NCI-H345 (cell line): ENCODE results near the gene KXD1.
"Not testable (repeated sequence)": the region's sequence is repeated elsewhere in the genome, so short reads cannot be mapped to it uniquely, and the experiment has no call there.

Source experiments
- DNase-seq: peaks from one replicate; lab custom pipeline; 2025; lab: John Stamatoyannopoulos, UW

KXD1 gene

DNA sequence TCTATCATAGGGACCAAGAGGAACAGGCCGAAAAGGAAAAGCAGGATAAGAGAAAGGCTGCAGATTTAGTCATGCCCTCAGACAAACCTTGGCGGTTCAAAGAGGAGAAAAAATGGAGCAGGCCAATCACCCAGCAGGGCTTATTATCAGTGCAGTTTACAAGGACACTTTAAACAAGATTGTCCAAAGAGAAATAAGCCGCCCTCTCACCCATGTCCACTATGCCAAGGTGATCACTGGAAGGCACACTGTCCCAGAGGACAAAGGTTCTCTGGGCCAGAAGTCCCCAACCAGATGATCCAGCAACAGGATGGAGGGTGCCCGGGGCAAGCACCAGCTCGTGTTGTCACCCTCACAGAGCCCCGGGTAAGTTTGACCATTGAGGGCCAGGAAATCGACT lies 22.6 kb downstream of the KXD1 start:
- no peak for DNase-seq

DNA sequence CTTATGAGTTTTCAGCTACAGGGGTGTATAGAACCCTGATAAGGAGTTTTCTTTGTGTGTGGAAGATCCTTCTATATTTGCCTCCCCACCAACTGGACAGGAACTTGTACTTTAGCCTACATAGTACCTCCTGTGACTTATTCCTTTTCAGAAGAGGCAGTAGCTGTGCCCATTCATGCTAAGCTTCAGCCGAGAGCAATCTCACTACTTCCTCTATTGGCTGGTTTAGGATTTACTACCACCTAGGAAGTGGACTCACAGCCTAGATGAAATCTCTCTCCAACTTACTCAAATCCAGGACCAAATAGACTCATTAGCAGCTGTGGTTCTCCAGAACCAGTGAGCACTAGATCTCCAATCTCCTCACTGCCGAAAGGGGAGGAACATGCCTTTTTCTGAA lies 28.6 kb downstream of the KXD1 start:
- DNase-seq = no peak

DNA sequence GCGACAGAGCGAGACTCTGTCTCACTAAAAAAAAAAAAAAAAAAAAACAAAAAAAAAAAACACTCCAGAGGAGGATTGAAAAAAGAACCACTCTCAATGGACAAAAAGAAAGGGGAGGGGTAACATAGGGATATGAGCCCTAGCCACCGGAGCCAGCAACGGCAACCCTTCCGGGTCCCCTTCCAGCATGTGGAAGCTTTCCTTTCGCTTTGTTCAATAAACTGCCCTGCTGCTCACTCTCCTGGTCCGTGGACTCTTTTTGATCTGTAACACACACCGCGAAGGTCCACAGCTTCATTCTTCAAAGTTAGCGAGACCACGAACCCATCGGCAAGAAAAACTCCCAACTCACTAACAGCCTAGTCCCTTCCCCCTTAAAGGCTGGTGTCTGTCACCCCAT lies 29.9 kb downstream of the KXD1 start:
- DNase-seq = no peak

DNA sequence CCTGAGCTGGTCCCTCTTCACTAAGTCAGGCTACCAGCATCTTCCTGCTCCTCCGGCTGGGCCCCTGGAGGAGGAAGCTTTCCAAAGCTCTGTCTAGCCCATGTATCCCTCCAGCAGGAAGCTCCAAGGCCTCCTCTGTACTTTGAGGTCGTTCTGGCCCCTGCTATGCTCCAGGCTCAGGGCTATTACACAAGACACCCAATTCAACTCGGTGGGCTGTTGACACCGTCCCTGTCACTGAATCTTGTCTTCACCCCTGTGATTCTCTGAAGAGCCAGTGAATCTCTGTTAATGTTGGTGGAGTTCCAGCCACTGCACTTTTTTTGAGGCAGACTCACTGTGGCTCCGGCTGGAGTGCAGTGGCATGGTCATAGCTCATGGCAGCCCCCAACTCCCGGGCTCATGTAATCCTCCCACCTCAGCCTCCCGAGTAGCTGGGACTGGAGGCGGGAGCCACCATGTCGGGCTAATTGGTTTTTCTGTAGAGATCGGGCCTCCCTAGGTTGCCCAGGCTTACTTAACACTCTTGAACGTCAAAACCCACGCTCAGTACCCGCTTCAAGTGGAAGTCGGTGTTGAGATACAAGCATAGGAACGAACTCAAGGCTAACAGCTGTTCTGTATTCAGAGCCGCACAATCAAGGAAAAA lies 30.4 kb downstream of the KXD1 start:
- DNase-seq = no peak

DNA sequence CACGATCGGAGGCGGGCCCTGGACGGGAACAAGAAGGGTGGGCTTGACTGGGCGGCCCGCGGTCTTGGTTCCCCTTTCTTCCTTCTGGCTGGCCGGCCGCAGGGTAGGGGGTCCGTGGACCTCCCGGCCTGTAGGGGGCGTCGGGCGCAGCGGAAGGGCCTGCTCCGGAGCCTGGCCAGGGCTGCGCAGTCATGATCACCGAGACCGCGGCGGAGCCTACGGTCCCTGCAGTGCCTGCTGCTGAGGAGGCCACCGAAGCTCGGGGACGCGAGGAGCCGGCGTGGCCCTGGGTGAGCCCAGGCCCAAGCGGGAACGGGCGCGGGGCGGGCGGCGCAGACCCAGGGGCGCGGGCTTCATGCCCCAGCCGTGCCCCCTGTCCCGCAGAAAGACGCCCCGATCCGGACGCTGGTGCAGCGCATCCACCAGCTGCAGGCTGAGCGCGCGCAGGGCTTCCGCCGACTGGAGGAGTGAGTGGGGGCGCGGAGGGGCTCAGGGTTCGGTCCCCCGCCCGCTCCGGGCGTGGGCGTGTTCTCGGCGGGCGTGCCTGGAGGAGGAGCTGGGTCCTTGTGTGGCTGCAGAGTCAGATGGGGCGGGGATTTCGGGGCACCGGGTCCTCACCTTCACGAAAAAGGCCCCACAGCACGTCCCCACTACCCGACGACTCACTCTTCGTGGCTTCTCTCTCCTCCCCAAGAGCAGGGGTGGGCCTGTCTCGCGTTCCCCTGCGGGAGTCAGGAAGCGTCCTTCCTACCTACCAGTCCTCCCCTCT lies 31.1 kb downstream of the KXD1 start, which contains the start of gene REX1BD:
TSS of gene REX1BD (plus strand) at position 188 of the 769 bp plus-strand sequence. CDS start at position 192, 4 bp downstream.
- peak; percentile 81 for DNase-seq

DNA sequence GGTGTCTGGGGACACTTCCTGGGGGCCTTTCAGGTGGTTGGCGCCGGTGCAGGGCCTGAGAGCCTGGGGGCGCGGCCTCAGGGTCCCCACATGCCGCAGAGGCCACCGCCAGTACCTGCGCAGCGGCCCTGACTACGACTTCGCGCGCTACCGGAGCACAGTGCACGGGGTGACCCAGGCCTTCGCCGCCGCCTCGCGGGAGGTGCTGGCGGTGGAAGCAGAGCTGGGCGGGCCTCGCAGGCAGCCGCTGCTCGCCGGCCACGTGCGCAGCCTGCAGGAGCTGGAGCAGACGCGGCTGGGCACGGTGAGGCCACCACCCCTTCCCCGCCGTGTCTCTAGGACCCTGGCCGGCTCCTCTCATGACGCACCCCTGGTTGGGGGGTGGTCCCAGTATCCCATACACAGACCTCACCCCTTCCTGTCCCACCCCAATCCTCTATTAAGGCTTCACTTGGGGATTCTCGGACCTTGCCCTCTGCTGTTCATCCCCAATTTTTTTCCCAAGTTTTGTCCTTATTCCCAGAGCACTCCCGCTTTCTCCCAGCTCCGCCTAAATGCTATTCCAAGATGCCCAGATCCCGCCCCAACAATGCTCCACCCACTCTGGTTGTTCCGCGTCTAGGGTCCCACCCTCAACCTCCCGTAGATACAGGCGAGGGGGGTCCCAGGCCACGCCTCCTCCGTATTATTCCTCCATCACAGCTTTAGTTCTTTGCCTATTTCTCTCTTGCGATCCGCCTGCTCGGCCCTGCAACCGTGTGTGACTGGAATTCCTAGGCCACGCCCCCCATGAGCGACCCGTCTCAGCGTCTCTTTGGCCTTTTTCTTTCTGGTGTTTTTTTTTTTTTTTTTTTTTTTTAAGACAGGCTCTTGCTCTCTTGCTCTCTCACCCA lies 32.0 kb downstream of the KXD1 start:
- peak; percentile 87 for DNase-seq

DNA sequence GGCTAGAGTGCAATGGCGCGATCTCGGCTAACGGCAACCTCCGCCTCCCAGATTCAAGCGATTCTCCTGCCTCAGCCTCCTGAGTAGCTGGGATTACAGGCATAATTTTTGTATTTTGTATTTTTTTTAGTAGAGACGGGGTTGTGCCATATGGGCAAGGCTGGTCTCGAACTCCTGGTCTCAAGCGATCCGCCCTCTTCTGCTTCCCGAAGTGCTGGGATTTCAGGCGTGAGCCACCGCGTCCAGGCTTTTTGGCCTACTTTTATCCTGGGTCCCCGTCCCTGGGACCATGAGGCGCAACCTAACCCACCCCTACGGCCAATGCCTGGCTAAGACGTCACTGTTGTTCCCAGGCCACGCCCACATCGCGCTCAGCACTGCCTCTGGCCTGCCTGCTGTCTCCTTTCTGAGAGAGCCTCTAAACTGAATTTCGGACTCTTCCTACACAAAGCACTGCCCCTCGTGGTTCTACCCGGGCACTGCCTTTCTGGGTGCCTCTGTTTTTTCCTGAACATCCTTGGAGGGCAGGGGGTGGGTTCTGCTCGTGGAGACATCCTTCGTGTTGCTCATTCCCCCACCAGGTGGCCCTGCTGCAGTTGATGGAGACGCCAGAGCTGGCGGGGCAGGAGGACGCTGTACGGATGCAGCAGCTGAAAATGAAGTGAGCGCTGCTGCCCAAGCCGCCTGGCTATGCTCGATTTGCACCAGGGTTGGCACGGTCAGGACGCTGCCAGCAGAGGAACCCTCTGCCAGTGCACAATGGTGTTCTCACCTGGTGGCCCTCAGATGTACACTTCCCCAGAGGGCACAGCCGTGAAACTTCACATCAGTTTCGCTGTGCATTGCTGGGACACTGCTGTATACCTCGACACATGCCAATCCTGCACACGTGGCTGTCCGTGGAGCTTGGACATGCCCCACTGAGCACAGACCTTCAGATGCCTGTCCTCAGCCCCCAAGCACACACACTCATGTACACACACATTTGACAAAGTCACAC lies 32.9 kb downstream of the KXD1 start:
- DNase-seq = peak; percentile 94

DNA sequence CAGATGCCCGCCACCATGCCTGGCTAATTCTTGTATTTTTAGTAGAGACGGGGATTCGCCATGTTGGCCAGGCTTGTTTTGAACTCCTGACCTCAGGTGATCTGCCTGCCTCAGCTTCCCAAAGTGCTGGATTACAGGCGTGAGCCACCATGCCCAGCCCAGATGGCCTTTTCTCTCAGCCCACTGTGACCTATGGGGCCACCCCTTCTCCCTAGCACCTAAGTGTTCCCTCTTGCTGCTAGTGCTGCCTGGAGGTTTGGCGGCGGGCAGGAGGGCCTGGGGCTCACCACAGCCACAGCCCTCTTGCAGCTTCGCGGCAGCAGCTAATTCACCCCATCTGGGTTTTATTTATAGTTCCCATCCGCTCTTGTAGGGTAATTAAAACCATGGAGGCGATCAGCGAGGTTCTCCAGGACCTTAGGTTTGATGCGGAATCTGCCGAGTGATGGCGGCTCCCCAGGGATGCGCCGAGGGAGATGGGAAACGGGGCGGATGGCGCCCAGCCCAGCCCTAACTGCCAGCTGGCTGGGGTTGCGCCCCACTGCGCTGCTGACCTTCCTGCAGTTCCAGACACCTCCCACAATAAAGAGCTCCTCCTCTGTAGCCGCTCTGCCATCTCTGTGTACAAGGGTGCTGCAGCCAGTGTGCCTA lies 34.2 kb downstream of the KXD1 start:
- no peak for DNase-seq

DNA sequence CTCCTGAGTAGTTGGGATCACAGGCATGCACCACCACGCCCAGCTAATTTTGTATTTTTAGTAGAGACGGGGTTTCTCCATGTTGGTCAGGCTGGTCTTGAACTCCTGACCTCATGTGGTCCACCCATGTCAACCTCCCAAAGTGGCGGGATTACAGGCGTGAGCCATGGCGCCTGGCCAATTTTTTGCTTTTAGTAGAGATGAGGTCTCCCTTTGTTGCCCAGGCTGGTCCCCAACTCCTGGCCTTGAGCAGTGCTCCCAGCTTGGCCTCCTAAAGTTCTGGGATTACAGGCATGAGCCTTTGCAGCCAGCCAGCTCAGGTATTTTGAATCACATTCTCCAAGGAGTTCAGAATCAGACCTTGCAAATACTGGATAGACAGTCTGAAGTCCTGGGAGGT lies 35.1 kb downstream of the KXD1 start:
- not testable (repeated sequence) for DNase-seq

DNA sequence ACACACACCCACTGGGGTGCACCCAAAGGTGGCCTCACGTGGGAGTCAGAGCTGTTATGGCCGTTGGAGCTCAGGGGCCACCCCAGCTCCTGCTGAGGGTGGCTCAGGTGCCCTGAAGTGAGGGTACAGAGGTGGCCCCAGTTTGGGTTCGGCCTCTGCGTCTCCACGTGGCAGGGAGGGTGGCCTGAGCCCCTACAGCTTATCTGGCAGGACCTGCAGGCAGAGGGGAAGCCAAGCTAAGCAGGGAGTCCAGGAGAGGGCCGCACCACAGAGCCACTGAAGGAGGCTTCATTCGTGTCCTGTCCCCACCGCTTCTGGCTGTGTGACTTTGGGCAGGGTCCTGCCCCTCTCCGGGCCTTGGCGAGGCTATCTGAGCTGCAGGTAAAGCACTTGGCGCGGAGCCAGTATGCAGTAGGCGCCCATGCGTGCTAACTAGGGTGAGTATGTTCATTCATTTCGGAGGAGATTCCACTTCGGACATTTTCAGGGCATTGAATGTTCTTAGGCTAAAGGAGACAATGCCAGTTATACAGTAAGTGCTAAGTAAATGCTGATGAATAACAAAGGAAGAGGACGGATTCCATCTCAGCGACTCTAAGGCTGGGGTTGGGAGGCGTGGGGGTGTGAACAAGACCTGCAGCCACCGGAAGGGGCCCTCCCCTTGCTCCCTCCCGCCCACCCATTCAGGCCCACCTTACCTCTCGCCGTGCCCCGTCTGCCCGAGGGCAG lies 35.9 kb downstream of the KXD1 start:
- DNase-seq = no peak

DNA sequence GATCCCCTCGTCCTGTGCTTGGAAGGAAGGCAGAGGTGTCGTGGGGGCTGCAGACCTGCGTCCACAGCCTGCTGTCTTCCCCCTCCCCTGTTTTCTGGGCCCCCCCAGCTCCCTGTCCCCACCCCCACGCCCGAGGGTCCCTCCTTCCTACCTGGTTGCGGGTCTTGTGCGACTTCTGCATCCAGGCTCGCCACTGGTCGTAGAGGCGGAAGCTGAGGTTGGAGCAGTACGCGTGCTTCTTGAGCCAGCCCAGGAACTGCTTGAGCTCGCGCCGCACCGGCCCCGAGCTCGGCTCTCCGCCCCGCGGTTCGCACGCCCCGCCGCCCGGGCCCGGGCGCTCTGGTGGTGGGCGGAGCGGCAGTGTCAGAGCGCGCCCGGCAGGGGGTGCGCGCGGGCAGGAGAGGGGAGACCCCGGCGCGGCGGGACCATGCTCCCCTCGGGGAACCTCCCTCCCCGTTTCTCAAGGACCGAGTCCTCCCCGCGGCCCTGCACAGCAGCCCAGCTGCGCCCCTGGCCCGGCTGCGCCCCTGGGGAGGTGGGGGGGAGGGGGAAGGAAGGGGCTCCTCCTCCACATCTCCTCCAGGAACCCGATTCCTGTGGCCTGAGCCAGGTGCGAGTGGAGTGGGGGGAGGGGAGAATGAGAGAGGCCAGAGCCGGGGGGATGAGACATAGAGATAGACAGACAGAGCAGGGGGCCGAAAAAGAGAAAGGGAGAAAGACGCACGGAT lies 36.6 kb downstream of the KXD1 start:
- peak; percentile 46 for DNase-seq

DNA sequence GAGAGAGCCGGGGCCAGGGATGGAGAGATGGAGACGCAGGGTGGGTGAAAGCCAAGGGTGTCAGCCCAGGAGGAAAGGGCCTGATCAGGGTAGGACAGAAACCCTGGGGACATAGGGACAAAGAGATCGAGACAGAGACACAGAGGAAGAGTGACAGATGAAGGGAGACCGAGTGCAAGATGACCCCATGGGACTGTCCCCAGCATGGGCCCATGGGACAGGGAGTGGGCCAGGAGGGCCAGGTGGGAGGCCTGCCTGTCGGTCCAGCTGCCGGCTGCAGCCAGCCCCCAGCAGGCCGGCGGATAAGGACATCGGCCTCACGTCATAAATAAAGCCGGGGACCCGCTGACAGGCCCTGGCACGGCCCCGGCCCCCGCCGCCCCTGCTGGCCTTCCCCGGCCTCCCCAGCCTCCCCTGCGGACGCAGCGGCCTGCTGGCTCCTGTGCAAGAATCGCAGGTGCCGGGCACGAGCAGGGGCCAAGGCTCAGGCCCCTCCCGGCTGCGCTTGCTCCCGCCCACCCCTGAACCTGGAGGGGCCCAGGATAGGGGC lies 37.2 kb downstream of the KXD1 start:
- no peak for DNase-seq

DNA sequence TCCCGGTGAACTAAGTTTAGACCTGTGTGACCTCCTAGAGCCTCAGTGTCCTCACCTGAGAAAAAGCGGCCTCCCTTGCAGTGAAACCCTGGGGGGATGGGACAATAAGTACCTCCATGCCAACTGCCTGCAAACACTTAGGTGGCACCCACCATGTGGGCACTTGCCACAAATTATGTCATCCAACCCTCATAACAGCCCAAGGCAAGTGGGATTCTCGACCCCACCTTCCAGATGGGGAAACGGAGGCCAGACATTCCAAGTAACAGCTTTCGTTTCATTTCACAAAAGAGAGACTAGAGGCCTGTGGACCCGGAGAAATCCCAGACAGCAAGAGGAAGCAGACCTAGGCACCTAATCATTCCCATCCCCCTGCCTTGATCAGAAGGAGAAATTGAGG lies 37.8 kb downstream of the KXD1 start:
- no peak for DNase-seq

DNA sequence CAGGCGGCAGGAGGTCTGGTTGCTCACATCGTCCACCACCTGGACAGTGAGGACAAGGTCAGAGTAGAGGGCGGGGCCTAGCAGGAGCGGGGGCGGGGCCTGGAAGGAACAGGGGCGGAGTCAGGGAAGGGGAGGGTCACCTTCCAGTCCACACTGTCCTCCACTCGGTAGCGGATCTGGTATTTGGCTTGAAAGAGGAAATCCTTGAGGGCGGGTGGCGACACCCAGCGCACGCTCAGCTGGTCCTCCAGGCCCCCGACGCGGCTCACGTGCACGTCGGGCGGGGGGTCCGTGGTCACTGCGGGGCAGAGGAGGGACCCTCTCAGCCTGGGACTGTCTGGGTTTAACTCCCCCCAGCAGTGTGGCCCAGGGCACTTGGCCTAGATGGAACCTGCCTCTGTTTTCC lies 39.1 kb downstream of the KXD1 start:
- DNase-seq = no peak

DNA sequence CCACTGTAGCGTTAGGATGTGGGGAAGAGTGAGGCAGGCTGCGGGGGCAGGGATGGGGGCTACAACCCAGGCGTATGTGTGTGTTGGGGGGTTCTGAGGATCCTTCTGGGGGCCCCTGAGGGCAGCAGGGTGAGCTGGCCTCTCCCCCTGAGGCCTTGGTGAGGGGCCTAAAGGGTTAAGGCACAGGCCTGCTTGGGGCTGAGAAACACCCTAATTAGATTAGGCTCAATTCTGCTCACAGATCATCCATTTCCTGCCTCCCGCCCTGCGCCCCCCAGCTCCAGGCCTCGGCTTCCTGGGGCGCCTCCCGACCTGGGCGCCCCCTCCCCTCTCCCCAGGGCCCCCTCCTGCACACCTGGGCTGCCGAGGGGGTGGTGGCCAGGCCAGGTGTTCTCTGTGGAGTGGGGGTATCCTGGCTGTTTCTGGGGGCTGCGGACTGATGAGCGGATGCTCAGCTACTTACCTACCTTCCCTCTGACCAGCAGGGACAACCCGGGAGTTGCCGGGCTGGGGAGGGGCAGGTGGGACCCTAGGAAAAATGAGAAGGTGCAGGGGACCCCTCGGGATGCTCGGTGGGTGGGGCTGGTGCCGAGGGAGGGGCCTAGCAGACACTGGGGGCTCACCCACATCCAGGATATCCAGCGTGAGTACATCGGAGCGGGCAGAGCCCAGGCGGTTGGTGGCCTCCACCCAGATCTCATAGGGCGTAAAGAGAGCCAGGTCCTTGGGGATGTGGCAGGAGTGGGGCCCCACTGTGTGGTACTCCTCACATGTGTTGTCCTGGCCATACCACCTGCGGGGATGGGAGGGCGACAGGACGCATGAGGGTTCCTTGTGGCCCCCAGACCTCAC lies 40.4 kb downstream of the KXD1 start:
- no peak for DNase-seq

DNA sequence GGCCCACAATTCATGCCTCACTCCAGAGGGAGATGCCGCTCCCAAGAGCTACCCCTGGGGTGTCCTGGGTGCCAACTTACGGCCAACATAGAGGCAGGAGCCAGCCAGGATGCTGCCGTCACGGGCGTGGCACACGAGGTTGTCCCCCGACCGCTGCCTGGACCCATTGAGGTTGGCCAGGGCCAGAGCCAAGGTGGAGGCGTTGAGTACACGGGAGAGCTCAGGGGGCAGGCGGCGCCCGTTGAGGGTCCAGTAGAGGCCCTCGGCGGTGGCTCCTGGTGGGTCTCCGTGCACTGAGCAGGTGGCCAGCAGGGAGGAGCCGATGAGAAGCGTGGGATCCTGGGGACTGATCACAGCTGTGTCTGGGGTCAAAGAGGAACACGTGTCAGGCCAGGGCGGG lies 41.8 kb downstream of the KXD1 start:
- DNase-seq = no peak

DNA sequence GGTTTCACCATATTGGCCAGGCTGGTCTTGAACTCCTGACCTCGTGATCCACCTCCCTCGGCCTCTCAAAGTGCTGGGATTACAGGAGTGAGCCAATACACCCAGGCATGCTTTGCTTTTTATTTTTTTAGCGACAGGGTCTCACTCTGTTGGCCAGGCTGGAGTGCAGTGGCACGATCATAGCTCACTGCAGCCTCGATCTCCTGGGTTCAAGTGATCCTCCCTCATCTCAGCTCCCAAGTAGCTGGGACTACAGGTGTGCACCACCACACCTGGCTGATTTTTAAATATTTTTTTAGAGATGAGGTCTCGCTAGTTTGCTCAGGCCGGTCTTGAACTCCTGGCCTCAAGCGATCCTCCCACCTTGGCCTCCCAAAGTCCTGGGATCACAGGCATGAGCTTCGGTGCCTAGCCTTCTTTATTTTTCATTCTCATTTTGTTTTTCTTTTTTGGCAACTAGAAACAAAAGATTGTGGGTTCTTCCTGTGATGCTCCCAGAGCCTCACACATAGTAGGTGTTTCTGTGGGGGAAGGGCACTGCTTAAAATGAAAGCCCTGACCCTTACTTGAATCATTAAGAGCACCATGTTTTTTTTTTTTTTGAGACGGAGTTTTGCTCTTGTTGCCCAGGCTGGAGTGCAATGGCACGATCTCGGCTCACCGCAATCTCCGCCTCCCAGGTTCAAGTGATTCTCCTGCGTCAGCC lies 43.2 kb downstream of the KXD1 start:
- not testable (repeated sequence) for DNase-seq

DNA sequence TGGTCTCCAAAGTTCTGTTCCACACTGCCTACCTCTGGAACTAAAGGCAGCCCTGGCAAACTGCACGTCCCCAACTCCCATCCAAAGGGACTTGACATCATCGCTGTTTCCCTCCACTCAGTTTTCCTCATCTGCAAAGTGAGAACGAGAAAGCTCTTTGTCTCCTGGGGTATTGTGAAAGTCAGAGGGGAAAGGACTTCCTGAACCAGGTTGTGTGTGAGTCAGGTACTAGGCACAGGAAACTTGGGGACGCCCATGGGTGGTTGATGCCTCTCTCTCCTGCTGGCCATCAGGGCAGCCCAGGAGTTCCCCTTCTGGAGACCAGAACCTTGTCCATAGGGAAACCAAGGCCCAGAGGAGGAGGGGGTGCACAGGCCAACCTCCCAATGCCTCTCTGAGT lies 44.2 kb downstream of the KXD1 start:
- DNase-seq = no peak
